GM18520 (cell line): ENCODE data around the gene CRYGB.
"Not testable (repeated sequence)": the region's sequence is repeated elsewhere in the genome, so short reads cannot be mapped to it uniquely, and the experiment has no call there.

Source experiments
- ATAC-seq: cut with Tn5 transposase; IDR thresholded peaks from one replicate; pipeline ENCODE4 v1.9.1; 2021; ENCODE audit not compliant: unreplicated experiment

Gene CRYGB

GRCh38 chr2:208118918-208119317 is 27.0 kb downstream of the CRYGB start:
- no peak for ATAC-seq

GRCh38 chr2:208117390-208117789 is 28.6 kb downstream of the CRYGB start:
- ATAC-seq: not testable (repeated sequence)

- no peak for ATAC-seq
Measured at GRCh38 chr2:208112969-208113368, 33.0 kb downstream of the CRYGB start.

GRCh38 chr2:208112273-208112745 is 33.6 kb downstream of the CRYGB start:
- not testable (repeated sequence) for ATAC-seq

GRCh38 chr2:208103616-208104015 is 42.3 kb downstream of the CRYGB start:
- no peak for ATAC-seq

GRCh38 chr2:208101716-208102631 is 44.0 kb downstream of the CRYGB start:
- no peak for ATAC-seq

- no peak for ATAC-seq
Measured at GRCh38 chr2:208099682-208100470, 46.1 kb downstream of the CRYGB start.

GRCh38 chr2:208098701-208099100 is 47.3 kb downstream of the CRYGB start:
- ATAC-seq: not testable (repeated sequence)

GRCh38 chr2:208098267-208098666 is 47.7 kb downstream of the CRYGB start:
- ATAC-seq: no peak

GRCh38 chr2:208097801-208098200 is 48.2 kb downstream of the CRYGB start:
- ATAC-seq: no peak

- ATAC-seq: no peak
Measured at GRCh38 chr2:208097313-208097712, 48.6 kb downstream of the CRYGB start.

GRCh38 chr2:208096080-208096479 is 49.9 kb downstream of the CRYGB start:
- ATAC-seq: no peak

GRCh38 chr2:208093128-208093527 is 52.8 kb downstream of the CRYGB start:
- ATAC-seq: no peak
